ENCODE data around the gene PPM1N. TPM values are rescaled to one million over a fixed set of nuclear protein-coding genes. Genes with fewer than 3 reads are reported as not detected.

PPM1N gene
- total and polyA plus RNA-seq, 2 of the 13 experiments (the other 11 are each of a cell fraction or from before 2014, with no cell fraction given) = 0.31 to 1.8 TPM

- TF ChIP-seq HBP1 (CRISPR knock-in tag; IDR thresholded peaks at IDR 0.05; ENCODE audit: low read depth) = peak; percentile 91; the same call in 1 of the 2 replicates
- no peak for TF ChIP-seq ZBTB20 (CRISPR knock-in tag; IDR thresholded peaks at IDR 0.05; ENCODE audit: borderline replicate concordance, low read depth)
- no peak for TF ChIP-seq FIP1L1 (IDR thresholded peaks at IDR 0.05; ENCODE audit: borderline replicate concordance, insufficient read depth, low read depth, low read length)
- TF ChIP-seq KLF13 (CRISPR knock-in tag; IDR thresholded peaks at IDR 0.05) = no peak
- TF ChIP-seq SETDB1 (CRISPR knock-in tag; IDR thresholded peaks at IDR 0.05; ENCODE audit: borderline replicate concordance) = no peak
- no peak for TF ChIP-seq ZNF572 (CRISPR knock-in tag; IDR thresholded peaks at IDR 0.05)
- peak; percentile 58; the same call in 1 of the 2 replicates for TF ChIP-seq ZGPAT (CRISPR knock-in tag; IDR thresholded peaks at IDR 0.05)
- TF ChIP-seq THAP11 (CRISPR knock-in tag; IDR thresholded peaks at IDR 0.05) = no peak; the same call in 1 of the 2 replicates
- no peak for TF ChIP-seq POGZ (CRISPR knock-in tag; IDR thresholded peaks at IDR 0.05)
- TF ChIP-seq ZNF343 (CRISPR knock-in tag; IDR thresholded peaks at IDR 0.05) = no peak
- TF ChIP-seq ZNF44 (CRISPR knock-in tag; IDR thresholded peaks at IDR 0.05) = no peak
- TF ChIP-seq POLR2AphosphoS2 (IDR thresholded peaks at IDR 0.05; ENCODE audit: low read depth, low read length) = no peak; the same call in 1 of the 2 replicates
- TF ChIP-seq KMT2A (CRISPR knock-in tag; IDR thresholded peaks at IDR 0.05) = no peak
- TF ChIP-seq GABPB1 (CRISPR knock-in tag; IDR thresholded peaks at IDR 0.05) = peak; percentile 68
- TF ChIP-seq NKX3-1 (CRISPR knock-in tag; IDR thresholded peaks at IDR 0.05) = no peak
- TF ChIP-seq CBX2 (IDR thresholded peaks at IDR 0.05; ENCODE audit: low read depth, low read length) = no peak
- no peak for TF ChIP-seq CBX2 (CRISPR knock-in tag; IDR thresholded peaks at IDR 0.05; ENCODE audit: low read depth)
- TF ChIP-seq GTF2F1 (IDR thresholded peaks at IDR 0.05; ENCODE audit: low read length) = peak; percentile 83
- TF ChIP-seq RBAK (CRISPR knock-in tag; IDR thresholded peaks at IDR 0.05) = no peak
- no peak for TF ChIP-seq POGK (CRISPR knock-in tag; conservative IDR thresholded peaks at IDR 0.05)
- TF ChIP-seq KLF11 (CRISPR knock-in tag; IDR thresholded peaks at IDR 0.05) = peak; percentile 52; the same call in 1 of the 2 replicates
- no peak; the same call in 1 of the 2 replicates for TF ChIP-seq CBFB (CRISPR knock-in tag; IDR thresholded peaks at IDR 0.05)
- no peak for TF ChIP-seq E2F5 (CRISPR knock-in tag; conservative IDR thresholded peaks at IDR 0.05)
- no peak for TF ChIP-seq SUZ12 (IDR thresholded peaks at IDR 0.05; ENCODE audit: low read depth, low read length)
- TF ChIP-seq ZNF3 (CRISPR knock-in tag; IDR thresholded peaks at IDR 0.05) = no peak
- no peak; the same call in 1 of the 2 replicates for TF ChIP-seq MIER3 (CRISPR knock-in tag; IDR thresholded peaks at IDR 0.05; ENCODE audit: borderline replicate concordance)
- no peak for TF ChIP-seq NR2F6 (IDR thresholded peaks at IDR 0.05)
- TF ChIP-seq NR2F6 (CRISPR knock-in tag; IDR thresholded peaks at IDR 0.05) = no peak
- TF ChIP-seq SNAI1 (CRISPR knock-in tag; IDR thresholded peaks at IDR 0.05; ENCODE audit: borderline replicate concordance) = no peak
Measured at GRCh38 chr19:45467456-45468158, 30.6 kb upstream of the PPM1N start, which contains the start of gene FOSB (continued).
